ENCODE results near the gene SMIM5.

The SMIM5 gene

DNA sequence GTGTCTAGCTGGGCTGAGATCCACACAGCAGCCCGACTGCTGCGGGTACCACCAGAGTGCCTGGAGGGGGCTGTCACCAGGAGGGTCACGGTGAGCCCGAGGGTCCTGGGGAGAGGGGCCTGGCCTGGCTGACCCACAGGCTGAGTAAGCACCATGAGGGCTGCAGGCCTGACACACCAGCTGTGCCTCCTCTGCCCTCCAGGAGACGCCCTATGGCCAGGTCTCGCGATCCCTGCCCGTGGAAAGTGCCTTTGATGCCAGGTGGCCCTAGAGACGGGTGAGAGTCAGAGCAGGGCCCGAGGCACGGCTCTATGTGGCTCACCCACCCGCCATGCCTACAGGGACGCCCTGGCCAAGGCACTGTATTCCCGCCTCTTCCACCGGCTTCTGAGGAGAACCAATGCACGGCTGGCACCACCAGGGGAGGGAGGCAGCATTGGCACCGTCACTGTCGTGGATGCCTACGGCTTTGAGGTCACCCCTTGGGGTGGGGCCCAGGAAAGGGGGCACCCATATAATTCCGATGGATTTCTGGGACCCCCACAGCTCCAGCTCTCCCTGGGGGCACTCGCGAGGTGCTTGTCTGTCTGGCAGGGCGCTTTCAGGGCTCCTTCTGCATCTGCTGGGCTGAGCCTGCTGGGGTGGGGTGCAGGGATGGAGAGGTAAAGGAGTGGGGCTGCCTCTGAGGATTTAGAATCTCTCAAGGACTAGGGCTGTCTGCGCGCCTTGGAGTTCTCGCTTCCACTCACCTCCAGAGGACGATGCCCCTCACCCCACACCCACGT is 38.5 kb upstream of the SMIM5 start:
- no peaks in the 10 kb centered on the region for H3K27me3 Mint-ChIP-seq
- peaks cover 3% of the 10 kb centered on the region for H3K36me3 Mint-ChIP-seq (ENCODE audit: insufficient read depth)
- peaks cover 3 to 9% of the 10 kb centered on the region in 2 donors for H3K4me1 Mint-ChIP-seq (ENCODE audit: low read depth in 2 of 2)
- H3K27ac Mint-ChIP-seq: no peak overlapping the region
- H3K9me3 Mint-ChIP-seq: no peaks in the 10 kb centered on the region
- DNase-seq (no peak), ATAC-seq (replicated peaks) (no peak)
- H3K4me3 Mint-ChIP-seq: no peak overlapping the region

DNA sequence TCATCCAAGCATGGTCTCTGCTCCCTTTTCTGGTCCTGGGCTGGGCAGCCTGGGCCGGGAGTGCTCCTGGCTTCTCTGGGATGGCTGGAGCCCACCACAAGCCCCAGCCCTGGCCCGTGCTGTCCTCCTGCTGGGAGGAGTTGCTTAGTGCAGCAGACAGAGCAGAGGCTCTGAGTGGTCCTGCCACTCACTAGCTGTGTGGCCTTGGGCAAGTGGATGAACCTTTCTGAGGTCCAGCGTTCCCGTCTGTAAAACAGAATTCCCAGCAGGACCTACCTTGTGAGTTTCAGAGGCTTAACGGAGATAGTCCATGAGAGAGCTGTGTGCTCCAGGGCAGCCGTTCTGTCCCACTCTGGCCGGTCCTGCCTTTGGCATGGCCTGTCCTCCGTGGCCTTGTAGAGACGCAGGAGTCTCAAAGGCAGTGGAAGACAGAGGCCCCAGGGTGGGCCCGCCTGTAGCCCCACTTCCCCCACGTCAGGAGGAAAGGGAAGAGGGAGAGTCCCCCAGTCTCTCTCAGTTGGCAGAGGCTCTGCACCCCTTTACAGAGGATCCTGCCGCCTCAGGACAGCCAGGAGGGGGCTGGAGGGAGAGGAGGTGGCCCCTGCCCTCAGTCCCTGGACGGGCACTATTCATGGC is 37.8 kb upstream of the SMIM5 start:
- Mint-ChIP-seq H3K9me3 (no peaks in the 10 kb centered on the region), H3K27ac (no peak overlapping the region), H3K4me3 (no peak overlapping the region), H3K27me3 (no peaks in the 10 kb centered on the region), H3K36me3 (ENCODE audit: insufficient read depth) (no peaks in the 10 kb centered on the region), H3K4me1 (ENCODE audit: low read depth in 2 of 2) (peaks cover 3 to 9% of the 10 kb centered on the region in 2 donors)
- no peak for DNase-seq
- ATAC-seq (replicated peaks): no peak

- no peak for ATAC-seq (replicated peaks)
- Mint-ChIP-seq H3K4me1 (ENCODE audit: low read depth in 2 of 2) (peaks cover 2 to 5% of the 10 kb centered on the region in 2 donors), H3K27ac (no peak overlapping the region), H3K36me3 (ENCODE audit: insufficient read depth) (no peaks in the 10 kb centered on the region), H3K9me3 (no peaks in the 10 kb centered on the region), H3K27me3 (no peaks in the 10 kb centered on the region), H3K4me3 (no peak overlapping the region)
- no peak for DNase-seq
Measured at GRCh38 chr17:75595920-75596313, 37.3 kb upstream of the SMIM5 start.

GRCh38 chr17:75596320-75597087 is 36.7 kb upstream of the SMIM5 start:
- no peak overlapping the region for H3K27ac Mint-ChIP-seq
- no peak overlapping the region for H3K4me3 Mint-ChIP-seq
- H3K9me3 Mint-ChIP-seq: no peaks in the 10 kb centered on the region
- ATAC-seq (replicated peaks): no peak
- no peaks in the 10 kb centered on the region for H3K36me3 Mint-ChIP-seq (ENCODE audit: insufficient read depth)
- no peak for DNase-seq
- peaks cover 0 to 2% of the 10 kb centered on the region in 2 donors for H3K4me1 Mint-ChIP-seq (ENCODE audit: low read depth in 2 of 2)
- H3K27me3 Mint-ChIP-seq: no peaks in the 10 kb centered on the region

- DNase-seq (peak; percentile 59 to 62 (median 60)), ATAC-seq (replicated peaks) (peak; percentile 84)
- H3K27me3 Mint-ChIP-seq: no peaks in the 10 kb centered on the region
- H3K27ac Mint-ChIP-seq: no peak overlapping the region
- H3K4me3 Mint-ChIP-seq: no peak overlapping the region
- no peaks in the 10 kb centered on the region for H3K36me3 Mint-ChIP-seq (ENCODE audit: insufficient read depth)
- H3K4me1 Mint-ChIP-seq (ENCODE audit: low read depth in 2 of 2): peaks cover 0 to 5% of the 10 kb centered on the region in 2 donors
- no peaks in the 10 kb centered on the region for H3K9me3 Mint-ChIP-seq
Measured at GRCh38 chr17:75601057-75601987, 31.9 kb upstream of the SMIM5 start.

- Mint-ChIP-seq H3K36me3 (ENCODE audit: insufficient read depth) (no peaks in the 10 kb centered on the region), H3K27ac (no peak overlapping the region), H3K4me3 (no peak overlapping the region), H3K27me3 (no peaks in the 10 kb centered on the region), H3K4me1 (ENCODE audit: low read depth in 2 of 2) (peaks cover 0 to 5% of the 10 kb centered on the region in 2 donors), H3K9me3 (no peaks in the 10 kb centered on the region)
- DNase-seq (no peak), ATAC-seq (replicated peaks) (no peak)
Measured at GRCh38 chr17:75602644-75603043, 30.6 kb upstream of the SMIM5 start.

DNA sequence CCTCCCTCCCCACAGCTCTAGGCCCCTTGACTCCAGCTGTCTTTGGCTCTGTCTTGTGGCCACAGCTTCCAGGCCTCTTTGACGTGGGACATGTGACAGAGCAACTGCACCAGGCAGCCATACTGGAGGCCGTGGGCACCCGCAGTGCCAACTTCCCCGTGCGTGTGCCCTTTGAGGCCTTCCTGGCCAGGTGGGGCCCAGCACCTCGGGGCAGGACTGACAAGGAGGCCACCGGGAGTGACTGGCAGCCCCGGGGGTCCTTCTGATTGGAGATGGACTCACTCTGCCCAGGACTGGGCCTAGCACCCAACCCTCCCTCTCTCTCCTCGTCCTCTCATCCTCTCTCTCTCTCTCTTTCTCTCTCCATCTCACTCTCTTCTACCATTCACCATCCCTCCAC is 30.1 kb upstream of the SMIM5 start:
- H3K4me3 Mint-ChIP-seq: no peak overlapping the region
- no peak for ATAC-seq (replicated peaks)
- H3K9me3 Mint-ChIP-seq: no peaks in the 10 kb centered on the region
- no peaks in the 10 kb centered on the region for H3K36me3 Mint-ChIP-seq (ENCODE audit: insufficient read depth)
- H3K27me3 Mint-ChIP-seq: no peaks in the 10 kb centered on the region
- H3K4me1 Mint-ChIP-seq (ENCODE audit: low read depth in 2 of 2): peaks cover 0 to 5% of the 10 kb centered on the region in 2 donors
- no peak overlapping the region for H3K27ac Mint-ChIP-seq
- no peak for DNase-seq

- H3K4me3 Mint-ChIP-seq: no peak overlapping the region
- ATAC-seq (replicated peaks) (peak; percentile 73), DNase-seq (no peak)
- H3K27ac Mint-ChIP-seq: no peak overlapping the region
- peaks cover 0 to 5% of the 10 kb centered on the region in 2 donors for H3K4me1 Mint-ChIP-seq (ENCODE audit: low read depth in 2 of 2)
- no peaks in the 10 kb centered on the region for H3K9me3 Mint-ChIP-seq
- no peaks in the 10 kb centered on the region for H3K27me3 Mint-ChIP-seq
- no peaks in the 10 kb centered on the region for H3K36me3 Mint-ChIP-seq (ENCODE audit: insufficient read depth)
Measured at GRCh38 chr17:75604034-75604695, 29.1 kb upstream of the SMIM5 start.

GRCh38 chr17:75605790-75606189 is 27.4 kb upstream of the SMIM5 start:
- H3K9me3 Mint-ChIP-seq: no peaks in the 10 kb centered on the region

GRCh38 chr17:75607086-75607485 is 26.1 kb upstream of the SMIM5 start:
- H3K27ac Mint-ChIP-seq: peak overlapping the region in 1 of 2 donors; percentile 60
- H3K9me3 Mint-ChIP-seq: no peaks in the 10 kb centered on the region
- H3K27me3 Mint-ChIP-seq: no peaks in the 10 kb centered on the region
- peaks cover 0 to 3% of the 10 kb centered on the region in 2 donors for H3K4me1 Mint-ChIP-seq (ENCODE audit: low read depth in 2 of 2)
- H3K36me3 Mint-ChIP-seq (ENCODE audit: insufficient read depth): no peaks in the 10 kb centered on the region
- DNase-seq (no peak), ATAC-seq (replicated peaks) (no peak)
- no peak overlapping the region for H3K4me3 Mint-ChIP-seq

More at GRCh38 chr17:75605790-75606189, 27.4 kb upstream of the SMIM5 start:
- no peak overlapping the region for H3K4me3 Mint-ChIP-seq
- peaks cover 0 to 5% of the 10 kb centered on the region in 2 donors for H3K4me1 Mint-ChIP-seq (ENCODE audit: low read depth in 2 of 2)
- H3K27ac Mint-ChIP-seq: no peak overlapping the region
- no peak for ATAC-seq (replicated peaks)
- no peak for DNase-seq
- H3K27me3 Mint-ChIP-seq: no peaks in the 10 kb centered on the region
- no peaks in the 10 kb centered on the region for H3K36me3 Mint-ChIP-seq (ENCODE audit: insufficient read depth)

GRCh38 chr17:75610103-75610984 is 22.9 kb upstream of the SMIM5 start:
- no peaks in the 10 kb centered on the region for H3K4me1 Mint-ChIP-seq (ENCODE audit: low read depth in 2 of 2)
- peaks cover 4% of the 10 kb centered on the region for H3K36me3 Mint-ChIP-seq (ENCODE audit: insufficient read depth)
- no peaks in the 10 kb centered on the region for H3K9me3 Mint-ChIP-seq
- ATAC-seq (replicated peaks): no peak
- H3K27ac Mint-ChIP-seq: no peak overlapping the region
- no peak overlapping the region for H3K4me3 Mint-ChIP-seq
- no peaks in the 10 kb centered on the region for H3K27me3 Mint-ChIP-seq
- no peak for DNase-seq
